MCF 10A (cell line): ENCODE data around the gene PALB2. TPM values are rescaled to one million over a fixed set of nuclear protein-coding genes. Genes with fewer than 3 reads are reported as not detected.
A peak's percentile ranks its signal among the peaks of the same experiment; 100 is the strongest.

Experiments
- BruUV-seq: library from RNA; stranded (reverse); fragments of 400-500 nt; replicated peaks from 2 replicates; lab custom pipeline; 2021; lab: Mats Ljungman, UMichigan
- CTCF ChIA-PET: fragments of 300-600 bp; sonication (Branson Sonifier 250); formaldehyde crosslinking; extraction: SDS; loops from one replicate; lab custom pipeline; 2021; ENCODE audit warnings: antibody characterized with exemption, inconsistent platforms; lab: Yijun Ruan, JAX
- POLR2A ChIA-PET: fragments of 300-600, 350-650 bp; sonication (Branson Sonifier 250); formaldehyde crosslinking; extraction: SDS; loops from one replicate; lab custom pipeline; 2020; ENCODE audit warnings: antibody characterized with exemption, inconsistent platforms; lab: Yijun Ruan, JAX
- DNase-seq: peaks from one replicate; pipeline ENCODE4 v3.0.0-alpha.2; 2018; ENCODE audit not compliant: unreplicated experiment
- H3K27ac Mint-ChIP-seq: one replicate; pipeline ENCODE4 v1.8.0; 2022; ENCODE audit warnings: mild to moderate bottlenecking, low read depth, mixed read lengths; ENCODE audit not compliant: unreplicated experiment
- H3K27me3 Mint-ChIP-seq: one replicate; pipeline ENCODE4 v1.8.0; 2022; ENCODE audit warnings: mixed read lengths; ENCODE audit not compliant: insufficient read depth, unreplicated experiment
- H3K36me3 Mint-ChIP-seq: one replicate; pipeline ENCODE4 v1.8.0; 2022; ENCODE audit warnings: mild to moderate bottlenecking, moderate library complexity, mixed read lengths; ENCODE audit not compliant: insufficient read depth, unreplicated experiment
- H3K4me1 Mint-ChIP-seq: one replicate; pipeline ENCODE4 v1.8.0; 2022; ENCODE audit warnings: mixed read lengths; ENCODE audit not compliant: insufficient read depth, unreplicated experiment
- H3K4me3 Mint-ChIP-seq: one replicate; pipeline ENCODE4 v1.8.0; 2022; ENCODE audit warnings: mild to moderate bottlenecking, moderate library complexity, mixed read lengths; ENCODE audit not compliant: unreplicated experiment
- H3K9me3 Mint-ChIP-seq: one replicate; pipeline ENCODE4 v1.8.0; 2022; ENCODE audit warnings: mixed read lengths; ENCODE audit not compliant: unreplicated experiment
- intact Hi-C: fragments of 100-400 bp; cut with micrococcal nuclease; formaldehyde crosslinking; loops from 2 replicates; pipeline ENCODE4 v1.14.1; 2022
- total RNA-seq: library from RNA; stranded (reverse); gene quantifications from 2 replicates; pipeline ENCODE4 v1.2.3, GENCODE V29; 2022
- TF ChIP-seq, protein P1 (sequence below): fragments of 200-600 bp; IDR thresholded peaks from one replicate; pipeline ENCODE4 v1.8.0; 2022; ENCODE audit warnings: antibody characterized with exemption, mild to moderate bottlenecking; ENCODE audit not compliant: unreplicated experiment

Gene PALB2
- total RNA-seq, 1 experiment from 2014 or later = 20.8 TPM

GRCh38 chr16:23595951-23596720 is 45.0 kb downstream of the PALB2 start, which contains the start of gene NDUFAB1:
Gene NDUFAB1 (minus strand): TSS chr16:23596316. CDS start chr16:23596290, 26 bp downstream.
- ChIA-PET POLR2A (interaction anchor here (0.6 to 2.4 kb wide), 10 partner anchors 10 to 1957 kb away, joined by 3 to 10 read pairs (median 5); partner anchors contain the start of genes DCTN5, EARS2, PALB2 and UBFD1), CTCF (interaction anchor here (0.5 to 2.1 kb wide), 29 partner anchors 9 to 912 kb away, joined by 3 to 12 read pairs (median 4); no protein-coding TSS in a partner anchor)
- Mint-ChIP-seq H3K9me3 (no peaks in the 10 kb centered on the region), H3K4me3 (peak within 1 kb of the TSS; percentile 74), H3K27me3 (no peaks in the 10 kb centered on the region), H3K36me3 (peaks cover 28% of the 10 kb centered on the region), H3K27ac (peak within 1 kb of the TSS; percentile 51), H3K4me1 (peaks cover 15% of the 10 kb centered on the region)
- intact Hi-C loops = loop anchor here (1.0 kb wide), 1 partner anchor 39 kb away; the partner anchor contains the start of genes EARS2 and UBFD1
- TF ChIP-seq, protein P1, sequence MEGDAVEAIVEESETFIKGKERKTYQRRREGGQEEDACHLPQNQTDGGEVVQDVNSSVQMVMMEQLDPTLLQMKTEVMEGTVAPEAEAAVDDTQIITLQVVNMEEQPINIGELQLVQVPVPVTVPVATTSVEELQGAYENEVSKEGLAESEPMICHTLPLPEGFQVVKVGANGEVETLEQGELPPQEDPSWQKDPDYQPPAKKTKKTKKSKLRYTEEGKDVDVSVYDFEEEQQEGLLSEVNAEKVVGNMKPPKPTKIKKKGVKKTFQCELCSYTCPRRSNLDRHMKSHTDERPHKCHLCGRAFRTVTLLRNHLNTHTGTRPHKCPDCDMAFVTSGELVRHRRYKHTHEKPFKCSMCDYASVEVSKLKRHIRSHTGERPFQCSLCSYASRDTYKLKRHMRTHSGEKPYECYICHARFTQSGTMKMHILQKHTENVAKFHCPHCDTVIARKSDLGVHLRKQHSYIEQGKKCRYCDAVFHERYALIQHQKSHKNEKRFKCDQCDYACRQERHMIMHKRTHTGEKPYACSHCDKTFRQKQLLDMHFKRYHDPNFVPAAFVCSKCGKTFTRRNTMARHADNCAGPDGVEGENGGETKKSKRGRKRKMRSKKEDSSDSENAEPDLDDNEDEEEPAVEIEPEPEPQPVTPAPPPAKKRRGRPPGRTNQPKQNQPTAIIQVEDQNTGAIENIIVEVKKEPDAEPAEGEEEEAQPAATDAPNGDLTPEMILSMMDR = peak; percentile 97
- no TSS peak for BruUV-seq
- peak; percentile 87 for DNase-seq

- ChIA-PET CTCF (interaction anchor here (0.7 to 1.8 kb wide), 4 partner anchors 9 to 37 kb away, joined by 3 to 12 read pairs (median 3); no protein-coding TSS in a partner anchor), POLR2A (interaction anchor here (0.6 to 2.1 kb wide), 3 partner anchors 11 to 445 kb away, joined by 3 to 6 read pairs (median 5); no protein-coding TSS in a partner anchor)
- Mint-ChIP-seq H3K36me3 (peaks cover 27% of the 10 kb centered on the region), H3K27ac (peak overlapping the region; percentile 27), H3K4me1 (peaks cover 15% of the 10 kb centered on the region), H3K27me3 (no peaks in the 10 kb centered on the region), H3K4me3 (peak overlapping the region; percentile 74), H3K9me3 (no peaks in the 10 kb centered on the region)
- no peak for DNase-seq
- TSS peak; percentile 45 for BruUV-seq
- TF ChIP-seq, protein P1 = no peak
- intact Hi-C loops = no loop called here
Observed at GRCh38 chr16:23595246-23595950, 45.7 kb downstream of the PALB2 start.

GRCh38 chr16:23594186-23594585 is 46.9 kb downstream of the PALB2 start:
- intact Hi-C loops = no loop called here
- no TSS peak for BruUV-seq
- no peaks in the 10 kb centered on the region for H3K9me3 Mint-ChIP-seq
- CTCF ChIA-PET = no interaction called here
- no peak for DNase-seq
- no peak overlapping the region for H3K27ac Mint-ChIP-seq
- peaks cover 15% of the 10 kb centered on the region for H3K4me1 Mint-ChIP-seq
- no peaks in the 10 kb centered on the region for H3K27me3 Mint-ChIP-seq
- POLR2A ChIA-PET = interaction anchor here (1.5 kb wide), 1 partner anchor 16 kb away, joined by 4 read pairs; no protein-coding TSS in a partner anchor
- no peak overlapping the region for H3K4me3 Mint-ChIP-seq
- H3K36me3 Mint-ChIP-seq = peaks cover 37% of the 10 kb centered on the region
- TF ChIP-seq, protein P1 = no peak
